Osteocyte (in vitro differentiated cells): ENCODE data around the gene DNAJC18. TPM values are rescaled to one million over a fixed set of nuclear protein-coding genes. Genes with fewer than 3 reads are reported as not detected.

ENCODE experiments used
- DNase-seq: peaks from one replicate; pipeline ENCODE4 v3.0.0; 2021; ENCODE audit warnings: mixed read lengths; ENCODE audit not compliant: unreplicated experiment; ENCODE audit errors: extremely low spot score
- H3K27ac Mint-ChIP-seq: one replicate; pipeline ENCODE4 v1.8.0; 2021; ENCODE audit warnings: mild to moderate bottlenecking, mixed read lengths; ENCODE audit not compliant: unreplicated experiment
- H3K27me3 Mint-ChIP-seq: one replicate; pipeline ENCODE4 v1.8.0; 2021; ENCODE audit warnings: mixed read lengths; ENCODE audit not compliant: unreplicated experiment
- H3K36me3 Mint-ChIP-seq: one replicate; pipeline ENCODE4 v1.8.0; 2021; ENCODE audit warnings: mixed read lengths; ENCODE audit not compliant: unreplicated experiment
- H3K4me1 Mint-ChIP-seq: one replicate; pipeline ENCODE4 v1.8.0; 2021; ENCODE audit warnings: mixed read lengths; ENCODE audit not compliant: unreplicated experiment
- H3K4me3 Mint-ChIP-seq: one replicate; pipeline ENCODE4 v1.8.0; 2021; ENCODE audit warnings: mild to moderate bottlenecking, moderate library complexity, mixed read lengths; ENCODE audit not compliant: unreplicated experiment
- H3K9me3 Mint-ChIP-seq: one replicate; pipeline ENCODE4 v1.8.0; 2021; ENCODE audit warnings: mixed read lengths; ENCODE audit not compliant: unreplicated experiment
- total RNA-seq: library from RNA; stranded (reverse); gene quantifications from 2 replicates; pipeline ENCODE4 v1.2.1, GENCODE V29; 2021
- TF ChIP-seq, protein P1 (sequence below): fragments of 200-600 bp; sonication (generic); IDR thresholded peaks from 2 replicates; pipeline ENCODE4 v1.5.0; 2021; ENCODE audit warnings: antibody characterized with exemption, mild to moderate bottlenecking, moderate library complexity

The DNAJC18 gene
- total RNA-seq, 1 donor from 2014 or later, result 32.7 TPM

DNA sequence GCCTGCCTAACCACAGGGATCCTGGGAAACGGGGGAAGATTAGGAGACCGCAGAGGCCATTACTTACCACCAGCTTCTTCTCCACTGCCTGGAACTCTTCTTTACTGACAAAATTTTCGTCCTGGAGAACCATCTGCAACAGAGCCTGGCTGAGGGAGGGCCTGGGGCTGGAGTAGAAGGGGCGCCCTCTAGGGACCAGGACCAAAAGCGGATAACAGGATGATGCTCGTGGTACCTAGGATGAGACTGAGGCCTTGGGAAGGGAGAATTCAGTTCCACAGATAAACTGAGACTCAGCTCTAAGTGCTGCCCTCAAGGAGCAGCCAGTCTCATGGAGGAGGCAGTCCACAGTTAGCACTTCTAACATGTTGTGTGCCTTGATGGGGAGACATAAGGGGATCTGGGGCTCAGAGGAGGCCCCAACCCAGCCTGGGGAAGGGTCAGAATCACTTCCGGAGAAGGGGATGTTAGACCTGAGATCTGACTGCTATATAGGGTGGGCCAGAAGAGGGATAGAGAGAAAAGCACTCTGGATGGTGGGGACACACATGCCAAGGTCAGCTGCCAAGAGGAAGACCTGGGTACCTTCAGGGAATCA lies 36.7 kb downstream of the DNAJC18 start:
- peak overlapping the region; percentile 100 for H3K27ac Mint-ChIP-seq
- peaks cover 33% of the 10 kb centered on the region for H3K4me1 Mint-ChIP-seq
- H3K27me3 Mint-ChIP-seq, result no peaks in the 10 kb centered on the region
- peak overlapping the region; percentile 96 for H3K4me3 Mint-ChIP-seq
- no peak for DNase-seq
- TF ChIP-seq, protein P1, sequence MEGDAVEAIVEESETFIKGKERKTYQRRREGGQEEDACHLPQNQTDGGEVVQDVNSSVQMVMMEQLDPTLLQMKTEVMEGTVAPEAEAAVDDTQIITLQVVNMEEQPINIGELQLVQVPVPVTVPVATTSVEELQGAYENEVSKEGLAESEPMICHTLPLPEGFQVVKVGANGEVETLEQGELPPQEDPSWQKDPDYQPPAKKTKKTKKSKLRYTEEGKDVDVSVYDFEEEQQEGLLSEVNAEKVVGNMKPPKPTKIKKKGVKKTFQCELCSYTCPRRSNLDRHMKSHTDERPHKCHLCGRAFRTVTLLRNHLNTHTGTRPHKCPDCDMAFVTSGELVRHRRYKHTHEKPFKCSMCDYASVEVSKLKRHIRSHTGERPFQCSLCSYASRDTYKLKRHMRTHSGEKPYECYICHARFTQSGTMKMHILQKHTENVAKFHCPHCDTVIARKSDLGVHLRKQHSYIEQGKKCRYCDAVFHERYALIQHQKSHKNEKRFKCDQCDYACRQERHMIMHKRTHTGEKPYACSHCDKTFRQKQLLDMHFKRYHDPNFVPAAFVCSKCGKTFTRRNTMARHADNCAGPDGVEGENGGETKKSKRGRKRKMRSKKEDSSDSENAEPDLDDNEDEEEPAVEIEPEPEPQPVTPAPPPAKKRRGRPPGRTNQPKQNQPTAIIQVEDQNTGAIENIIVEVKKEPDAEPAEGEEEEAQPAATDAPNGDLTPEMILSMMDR, result peak; percentile 40
- H3K36me3 Mint-ChIP-seq, result peaks cover 6% of the 10 kb centered on the region
- no peaks in the 10 kb centered on the region for H3K9me3 Mint-ChIP-seq

DNA sequence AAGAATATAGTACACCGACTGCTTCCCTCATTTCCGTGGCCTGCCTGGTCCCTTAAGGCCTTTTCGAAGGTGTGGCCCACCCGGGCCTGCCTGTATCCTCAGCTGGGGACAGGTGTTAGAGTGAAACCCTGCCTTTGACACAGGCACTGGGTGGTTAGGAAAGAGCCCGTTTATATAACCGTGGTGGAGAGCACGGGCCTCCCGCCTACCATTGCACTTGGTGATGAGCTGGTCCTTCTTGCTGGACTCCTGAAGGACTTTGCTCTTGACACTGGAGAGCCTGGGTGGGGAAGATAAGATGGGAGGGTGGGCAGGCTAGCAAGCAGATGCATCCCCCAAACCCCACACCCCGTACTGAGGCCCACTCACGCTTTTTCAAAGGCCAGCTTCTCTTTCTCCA lies 37.8 kb downstream of the DNAJC18 start:
- TF ChIP-seq, protein P1, result no peak
- DNase-seq, result no peak
- H3K27ac Mint-ChIP-seq, result no peak overlapping the region
- peaks cover 6% of the 10 kb centered on the region for H3K36me3 Mint-ChIP-seq
- H3K4me1 Mint-ChIP-seq, result peaks cover 33% of the 10 kb centered on the region
- no peak overlapping the region for H3K4me3 Mint-ChIP-seq
- no peaks in the 10 kb centered on the region for H3K27me3 Mint-ChIP-seq
- no peaks in the 10 kb centered on the region for H3K9me3 Mint-ChIP-seq

DNA sequence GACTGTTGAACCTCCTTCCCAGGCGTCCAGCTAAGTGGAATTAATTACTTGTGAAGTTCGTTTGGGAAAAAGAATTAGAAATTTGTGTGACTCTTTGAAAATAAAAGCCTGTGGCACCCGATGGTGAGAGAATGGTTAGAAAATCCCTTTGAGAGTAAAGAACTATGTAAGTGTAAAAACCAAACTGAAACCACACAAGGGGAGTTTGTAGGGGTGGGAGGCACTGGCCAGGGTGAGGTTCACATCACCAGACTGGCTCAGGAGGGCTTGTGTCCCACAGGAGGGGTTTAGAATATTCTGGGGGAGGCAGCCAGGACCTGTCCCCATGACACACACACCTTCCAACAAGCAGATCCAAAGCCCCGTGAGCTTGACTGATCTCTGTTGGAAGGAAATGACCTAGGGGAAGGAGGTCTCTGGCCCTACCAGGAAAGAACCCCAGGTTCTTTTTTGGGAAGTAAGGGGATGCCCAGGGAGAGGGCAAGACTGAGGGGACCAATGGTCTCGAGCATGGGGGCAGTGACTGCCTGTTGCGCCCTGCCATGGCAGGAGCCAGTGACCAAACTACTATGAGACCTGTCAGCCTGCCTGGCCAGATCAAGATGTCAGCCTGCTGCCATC lies 39.7 kb downstream of the DNAJC18 start:
- peaks cover 6% of the 10 kb centered on the region for H3K36me3 Mint-ChIP-seq
- H3K4me3 Mint-ChIP-seq, result no peak overlapping the region
- TF ChIP-seq, protein P1, result no peak
- no peak for DNase-seq
- H3K9me3 Mint-ChIP-seq, result no peaks in the 10 kb centered on the region
- no peak overlapping the region for H3K27ac Mint-ChIP-seq
- H3K4me1 Mint-ChIP-seq, result peaks cover 24% of the 10 kb centered on the region
- no peaks in the 10 kb centered on the region for H3K27me3 Mint-ChIP-seq

DNA sequence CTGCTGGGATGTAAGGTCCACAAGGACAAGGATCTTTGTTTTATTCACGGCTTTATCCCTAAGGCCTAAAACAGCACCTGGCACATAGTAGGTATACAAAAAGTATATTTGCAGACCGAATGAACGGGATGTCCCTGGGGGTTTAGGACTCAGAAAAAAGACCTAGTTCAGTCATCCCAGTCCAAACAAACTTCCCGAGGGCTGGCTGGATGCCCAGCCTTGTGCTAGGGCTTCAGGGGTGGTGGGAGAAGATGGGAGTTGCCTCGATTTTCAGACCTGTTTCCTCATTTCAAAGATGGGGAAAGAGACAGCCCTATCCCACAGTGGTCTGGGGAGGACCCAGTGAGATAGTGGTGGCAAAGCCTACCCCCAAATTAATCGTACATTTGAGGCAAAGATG lies 41.4 kb downstream of the DNAJC18 start:
- Mint-ChIP-seq H3K27me3 (no peaks in the 10 kb centered on the region), H3K27ac (no peak overlapping the region), H3K4me3 (no peak overlapping the region), H3K9me3 (no peaks in the 10 kb centered on the region), H3K36me3 (peaks cover 6% of the 10 kb centered on the region), H3K4me1 (peaks cover 17% of the 10 kb centered on the region)
- TF ChIP-seq, protein P1, result no peak
- DNase-seq, result no peak

DNA sequence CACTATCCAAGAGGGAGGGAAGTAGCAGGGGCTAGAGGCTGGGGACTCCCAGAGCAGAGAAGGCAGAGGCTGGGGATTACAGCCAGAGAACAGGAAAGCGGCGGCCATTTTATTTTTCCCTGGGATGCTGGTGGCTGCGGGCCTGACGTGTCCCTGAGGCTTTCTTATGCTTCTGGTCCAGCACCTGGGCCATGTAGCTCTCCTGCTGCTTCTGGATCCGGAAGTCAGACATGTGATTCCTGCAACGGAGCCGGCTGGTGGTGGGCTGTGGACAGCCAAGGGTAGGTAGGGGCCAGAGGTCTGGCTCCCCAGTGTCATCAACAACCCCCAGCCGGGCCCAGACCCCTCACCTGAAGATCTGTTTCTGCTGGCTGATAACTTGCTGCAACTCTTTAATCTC lies 42.6 kb downstream of the DNAJC18 start:
- Mint-ChIP-seq H3K27me3 (no peaks in the 10 kb centered on the region), H3K4me1 (peaks cover 19% of the 10 kb centered on the region), H3K36me3 (peaks cover 6% of the 10 kb centered on the region), H3K27ac (no peak overlapping the region), H3K4me3 (no peak overlapping the region), H3K9me3 (no peaks in the 10 kb centered on the region)
- DNase-seq, result no peak
- TF ChIP-seq, protein P1, result no peak
